Measurements from ENCODE around the gene C1QTNF1.
"Not testable (repeated sequence)": the region's sequence is repeated elsewhere in the genome, so short reads cannot be mapped to it uniquely, and the experiment has no call there.

C1QTNF1 gene

GRCh38 chr17:79005063-79005861 lies 18.7 kb upstream of the C1QTNF1 start:
- no peak for DNase-seq (ENCODE audit: insufficient read length, low spot score)
- FAIRE-seq, result no peak

GRCh38 chr17:79006046-79006445 lies 17.9 kb upstream of the C1QTNF1 start:
- DNase-seq (ENCODE audit: insufficient read length, low spot score) (no peak), FAIRE-seq (no peak)

- DNase-seq (ENCODE audit: insufficient read length, low spot score) (no peak), FAIRE-seq (no peak)
Observed at GRCh38 chr17:79006794-79007503, 17.0 kb upstream of the C1QTNF1 start.

GRCh38 chr17:79007504-79008381 lies 16.2 kb upstream of the C1QTNF1 start:
- no peak for DNase-seq (ENCODE audit: insufficient read length, low spot score)
- no peak for FAIRE-seq

- DNase-seq (ENCODE audit: insufficient read length, low spot score), result no peak
- FAIRE-seq, result peak; percentile 16
Observed at GRCh38 chr17:79008666-79009387, 15.1 kb upstream of the C1QTNF1 start.

GRCh38 chr17:79009397-79010303 lies 14.3 kb upstream of the C1QTNF1 start, which contains the start of gene CANT1:
TSS of gene CANT1 (minus strand) at chr17:79009764. CDS start at chr17:78997622, 12,142 bp downstream.
- peak; percentile 69 for FAIRE-seq
- DNase-seq (ENCODE audit: insufficient read length, low spot score), result peak; percentile 90

- FAIRE-seq (no peak), DNase-seq (ENCODE audit: insufficient read length, low spot score) (no peak)
Observed at GRCh38 chr17:79010304-79010646, 13.7 kb upstream of the C1QTNF1 start.

GRCh38 chr17:79011451-79012147 lies 12.4 kb upstream of the C1QTNF1 start:
- DNase-seq (ENCODE audit: insufficient read length, low spot score), result no peak
- no peak for FAIRE-seq

GRCh38 chr17:79012563-79013134 lies 11.3 kb upstream of the C1QTNF1 start:
- no peak for DNase-seq (ENCODE audit: insufficient read length, low spot score)
- FAIRE-seq, result no peak

GRCh38 chr17:79014158-79014758 lies 9.7 kb upstream of the C1QTNF1 start:
- DNase-seq (ENCODE audit: insufficient read length, low spot score) (no peak), FAIRE-seq (no peak)

GRCh38 chr17:79017546-79018369 lies 6.2 kb upstream of the C1QTNF1 start:
- DNase-seq (ENCODE audit: insufficient read length, low spot score), result no peak
- no peak for FAIRE-seq

- no peak for DNase-seq (ENCODE audit: insufficient read length, low spot score)
- FAIRE-seq, result no peak
Observed at GRCh38 chr17:79018370-79018695, 5.6 kb upstream of the C1QTNF1 start.

GRCh38 chr17:79019261-79019631 lies 4.7 kb upstream of the C1QTNF1 start:
- DNase-seq (ENCODE audit: insufficient read length, low spot score) (no peak), FAIRE-seq (no peak)

GRCh38 chr17:79019632-79020584 lies 4.1 kb upstream of the C1QTNF1 start:
- DNase-seq (ENCODE audit: insufficient read length, low spot score) (peak; percentile 64), FAIRE-seq (no peak)

- no peak for FAIRE-seq
- no peak for DNase-seq (ENCODE audit: insufficient read length, low spot score)
Observed at GRCh38 chr17:79020631-79021301, 3.2 kb upstream of the C1QTNF1 start.

GRCh38 chr17:79021929-79022328 lies 2.0 kb upstream of the C1QTNF1 start:
- FAIRE-seq, result not testable (repeated sequence)

More at GRCh38 chr17:79021929-79022328, 2.0 kb upstream of the C1QTNF1 start:
- DNase-seq (ENCODE audit: insufficient read length, low spot score), result not testable (repeated sequence)

Data from HTR-8/SVneo (cell line).